LHCN-M2 (cell line): ENCODE measurements around the gene UNC80. TPM values are rescaled to one million over a fixed set of nuclear protein-coding genes. Genes with fewer than 3 reads are reported as not detected.

Source experiments
- DNase-seq: peaks from one replicate; pipeline ENCODE4 v3.0.0-alpha.2; 2012; ENCODE audit warnings: low read depth
- total RNA-seq: library from RNA; depleted of rRNA; stranded (reverse); fragments of >200 nt; gene quantifications from 2 replicates; pipeline ENCODE4 v1.2.3, GENCODE V29; 2014; rRNA removed

UNC80 gene
- total RNA-seq, 1 experiment from 2014 or later, result not detected

- DNase-seq, result no peak
Observed at GRCh38 chr2:210009896-210010295, 238.3 kb downstream of the UNC80 start.

GRCh38 chr2:210020138-210020537, 248.5 kb downstream of the UNC80 start:
- DNase-seq, result no peak

DNA sequence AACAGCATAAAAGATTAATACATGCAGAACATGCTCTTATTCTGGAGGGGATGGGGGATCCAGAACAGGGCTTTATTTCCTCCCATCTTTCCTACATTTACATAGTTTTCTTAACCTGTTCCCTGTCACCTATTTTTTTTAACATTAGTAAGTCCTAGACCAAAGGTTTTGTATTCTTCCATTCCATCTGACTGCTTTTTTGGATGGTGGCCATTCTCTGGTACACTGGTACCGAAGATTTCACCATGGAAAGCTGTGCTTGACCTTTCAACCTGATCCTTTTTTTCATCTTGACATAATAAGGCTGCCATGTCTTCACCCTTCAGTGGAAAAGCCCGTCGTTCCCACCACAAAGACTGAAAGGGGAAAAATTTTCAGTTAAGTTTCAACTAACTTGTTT, 251.2 kb downstream of the UNC80 start:
- DNase-seq, result no peak

DNA sequence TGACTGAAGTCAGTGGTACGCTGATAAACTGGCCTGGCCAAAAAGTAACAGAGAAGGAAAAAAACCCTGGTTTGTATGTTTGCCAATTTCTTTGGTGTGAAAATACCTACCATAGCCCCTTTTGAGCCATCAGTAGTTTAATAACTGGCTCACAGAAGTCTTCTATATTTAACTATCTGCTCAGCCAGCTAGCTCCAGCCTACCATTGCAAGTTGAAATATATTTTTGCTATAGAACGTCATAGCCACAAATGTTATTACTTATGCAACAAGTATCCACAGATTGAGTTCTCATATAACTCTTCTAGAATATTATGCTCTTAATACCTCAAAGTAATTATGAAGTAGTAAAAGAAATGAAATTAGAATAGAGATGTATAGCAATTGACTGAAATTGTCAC, 256.0 kb downstream of the UNC80 start:
- no peak for DNase-seq

DNA sequence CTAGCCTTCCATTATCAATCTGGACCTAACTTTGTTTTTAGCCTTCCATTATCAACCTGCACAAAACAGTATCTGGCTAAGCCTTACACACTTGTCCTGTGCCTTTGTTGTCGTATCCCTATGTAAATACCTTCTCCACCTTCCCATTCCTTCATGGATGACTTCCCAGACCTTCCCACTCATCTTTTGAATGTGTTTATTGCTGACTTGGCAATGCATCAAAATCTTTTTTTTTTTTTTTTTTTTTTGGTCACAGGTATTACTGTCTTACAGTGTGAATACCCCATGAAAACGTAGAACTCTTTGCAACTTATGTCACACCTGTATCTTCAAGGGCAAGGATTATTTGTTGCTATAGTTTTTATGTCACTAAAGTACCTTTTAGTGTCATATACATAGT, 256.5 kb downstream of the UNC80 start:
- DNase-seq, result no peak

DNA sequence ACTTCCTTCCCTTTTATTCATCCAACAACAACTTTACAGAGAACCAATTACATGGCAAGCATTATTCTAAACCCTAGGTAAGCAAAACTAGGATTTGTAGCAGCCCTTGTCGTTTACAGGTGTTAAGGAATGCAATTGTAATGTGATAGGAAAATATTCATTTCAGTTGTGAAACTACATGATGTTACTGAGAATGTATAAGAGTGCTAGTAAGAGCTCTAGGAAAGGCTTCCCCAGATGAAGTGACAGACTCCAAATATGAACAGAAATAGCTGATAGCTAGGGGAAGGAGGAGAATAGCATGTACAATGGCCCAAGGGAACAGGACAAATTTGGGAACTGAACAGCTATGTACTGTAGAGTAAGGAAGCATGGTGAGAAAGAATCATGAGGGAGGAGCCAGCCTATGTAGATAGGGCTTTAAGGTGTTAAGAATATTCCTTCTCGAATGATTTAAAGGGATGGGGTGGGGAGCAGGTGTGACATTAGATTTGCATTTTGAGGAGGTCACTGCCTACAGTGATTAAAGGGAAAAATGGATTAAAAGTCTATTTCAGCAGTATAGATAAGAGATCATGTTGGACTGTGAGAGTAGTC, 262.6 kb downstream of the UNC80 start:
- no peak for DNase-seq

GRCh38 chr2:210035679-210036078, 264.0 kb downstream of the UNC80 start:
- no peak for DNase-seq

DNA sequence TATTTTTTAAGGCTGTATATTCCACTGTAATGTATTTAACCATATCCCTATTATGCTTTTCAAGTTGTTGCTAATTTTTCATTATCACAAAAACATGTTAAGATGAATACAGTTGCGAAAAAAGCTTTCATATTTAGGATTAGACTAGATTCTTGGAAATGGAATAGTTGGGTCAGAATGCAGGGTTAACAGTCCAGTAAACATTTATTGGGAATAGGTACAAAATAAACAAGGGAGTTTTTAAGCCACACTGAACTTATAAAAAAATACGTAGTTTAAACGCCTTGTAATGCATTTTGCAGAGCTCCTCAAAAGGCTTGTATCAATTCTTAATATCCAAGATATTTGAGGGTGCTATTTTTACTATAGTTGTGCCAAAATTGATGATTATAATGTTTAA, 266.4 kb downstream of the UNC80 start:
- DNase-seq, result no peak

GRCh38 chr2:210046851-210047500, 275.3 kb downstream of the UNC80 start:
- DNase-seq, result no peak

Other genes starting within 250 kb of the UNC80 start
- gene RPE, start 230.8 kb downstream of the UNC80 start, total RNA-seq, result 103 and 111 TPM in 2 replicates